Hematopoietic multipotent progenitor cell (in vitro differentiated cells): Measurements from ENCODE around the gene GOLPH3. TPM values are rescaled to one million over a fixed set of nuclear protein-coding genes. Genes with fewer than 3 reads are reported as not detected.
A peak's percentile ranks its signal among the peaks of the same experiment; 100 is the strongest.
"Not testable (repeated sequence)": the region's sequence is repeated elsewhere in the genome, so short reads cannot be mapped to it uniquely, and the experiment has no call there.

Experiments
- DNase-seq, 3 donors: peaks; one replicate each; pipeline ENCODE4 v3.0.0-alpha.2; 2011 to 2015; ENCODE audit warnings: low read depth in 2 of 3, low spot score in 2 of 3
- small RNA-seq: library from RNA; depleted of rRNA; stranded (forward); fragments of <200 nt; gene quantifications from one replicate; pipeline ENCODE3, GENCODE V24; 2012
- total RNA-seq: library from RNA; depleted of rRNA; stranded (reverse); fragments of >200 nt; gene quantifications from one replicate; pipeline ENCODE4 v1.2.3, GENCODE V29; 2012

GOLPH3 gene
- total RNA-seq, 1 donor, result 99.1 TPM

DNA sequence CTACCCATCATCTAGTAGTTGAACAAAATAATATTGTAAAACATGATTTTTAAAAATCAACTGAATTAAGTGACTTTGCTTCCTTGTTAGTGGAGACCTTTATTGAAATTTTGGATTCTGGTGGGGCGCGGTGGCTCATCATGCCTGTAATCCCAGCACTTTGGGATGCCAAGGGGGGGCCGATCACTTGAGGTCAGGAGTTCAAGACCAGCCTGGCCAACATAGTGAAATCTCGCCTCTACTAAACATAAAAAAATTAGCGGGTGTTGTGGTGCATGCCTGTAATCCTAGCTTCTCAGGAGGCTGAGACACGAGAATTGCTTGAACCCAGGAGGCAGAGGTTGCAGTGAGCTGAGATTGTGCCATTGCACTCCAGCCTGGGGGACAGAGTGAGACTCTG, 95.3 kb downstream of the GOLPH3 start:
- not testable (repeated sequence) for DNase-seq

DNA sequence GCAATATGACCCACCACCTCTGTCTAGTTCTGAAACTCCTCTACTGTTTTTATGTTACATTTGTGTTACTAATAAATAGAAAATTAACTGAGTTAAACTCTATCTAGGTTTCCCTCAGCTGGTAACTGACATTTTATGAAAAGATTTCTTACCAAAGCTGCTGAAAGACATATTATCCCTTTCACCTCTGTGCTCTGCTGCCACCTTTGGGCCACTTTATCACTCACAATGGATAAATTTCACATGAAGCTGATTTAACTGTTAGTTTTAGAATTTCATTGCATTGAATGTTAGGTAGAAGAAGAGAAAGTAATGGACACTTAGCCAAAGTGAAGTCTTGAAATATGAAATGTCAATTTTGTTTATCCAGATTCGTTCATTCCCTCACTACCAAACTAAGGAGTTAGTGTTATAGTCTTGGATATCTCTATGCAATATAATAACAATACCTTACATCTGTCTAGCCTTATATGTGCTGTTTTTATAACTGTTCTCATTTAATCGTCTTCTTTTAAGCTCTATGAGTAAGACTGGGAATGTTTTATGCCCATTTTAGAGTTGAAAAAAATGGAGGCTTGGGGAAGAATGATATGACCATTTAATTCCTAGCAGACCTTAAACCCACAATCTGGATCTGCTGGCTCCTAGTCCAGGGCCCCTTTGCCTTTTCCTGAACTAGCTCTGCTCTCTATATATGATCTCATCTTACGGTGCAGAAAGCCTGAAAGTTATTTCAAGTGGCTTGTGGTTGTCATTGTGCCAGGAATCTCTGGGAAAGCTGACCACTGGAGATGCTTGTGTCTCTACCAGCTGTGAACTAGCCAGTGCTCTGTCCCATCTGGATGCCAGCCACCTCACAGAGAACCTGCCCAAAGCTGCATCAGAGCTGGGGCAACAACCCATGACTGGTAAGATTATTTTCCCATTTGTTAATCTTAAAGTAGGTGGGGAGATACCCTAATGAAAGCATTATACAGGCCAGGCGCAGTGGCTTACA, 97.1 kb downstream of the GOLPH3 start:
- peak in 2 of 3 donors; percentile 53 to 81 for DNase-seq

Small RNA genes lying within 50 kb of the gene (small RNA-seq; reads per million reads assigned to genes)
- not detected for gene RF00019

Other genes starting within 250 kb of the GOLPH3 start
- gene MTMR12, start 138.6 kb upstream of the GOLPH3 start, total RNA-seq, result 16.2 TPM